Activated CD4-positive, alpha-beta T cell treated with anti-CD3 and anti-CD28 coated beads, Interleukin-2, amount 50 U/mL, for 24 hours (primary cell): ENCODE results near the gene ANAPC10.
"Not testable (repeated sequence)": the region's sequence is repeated elsewhere in the genome, so short reads cannot be mapped to it uniquely, and the experiment has no call there.

Experiments
- DNase-seq, 2 donors: peaks; one replicate each; pipeline ENCODE4 v3.0.0-alpha.2; 2020; ENCODE audit warnings: low read depth in 1 of 2, low spot score in 1 of 2

The ANAPC10 gene

DNA sequence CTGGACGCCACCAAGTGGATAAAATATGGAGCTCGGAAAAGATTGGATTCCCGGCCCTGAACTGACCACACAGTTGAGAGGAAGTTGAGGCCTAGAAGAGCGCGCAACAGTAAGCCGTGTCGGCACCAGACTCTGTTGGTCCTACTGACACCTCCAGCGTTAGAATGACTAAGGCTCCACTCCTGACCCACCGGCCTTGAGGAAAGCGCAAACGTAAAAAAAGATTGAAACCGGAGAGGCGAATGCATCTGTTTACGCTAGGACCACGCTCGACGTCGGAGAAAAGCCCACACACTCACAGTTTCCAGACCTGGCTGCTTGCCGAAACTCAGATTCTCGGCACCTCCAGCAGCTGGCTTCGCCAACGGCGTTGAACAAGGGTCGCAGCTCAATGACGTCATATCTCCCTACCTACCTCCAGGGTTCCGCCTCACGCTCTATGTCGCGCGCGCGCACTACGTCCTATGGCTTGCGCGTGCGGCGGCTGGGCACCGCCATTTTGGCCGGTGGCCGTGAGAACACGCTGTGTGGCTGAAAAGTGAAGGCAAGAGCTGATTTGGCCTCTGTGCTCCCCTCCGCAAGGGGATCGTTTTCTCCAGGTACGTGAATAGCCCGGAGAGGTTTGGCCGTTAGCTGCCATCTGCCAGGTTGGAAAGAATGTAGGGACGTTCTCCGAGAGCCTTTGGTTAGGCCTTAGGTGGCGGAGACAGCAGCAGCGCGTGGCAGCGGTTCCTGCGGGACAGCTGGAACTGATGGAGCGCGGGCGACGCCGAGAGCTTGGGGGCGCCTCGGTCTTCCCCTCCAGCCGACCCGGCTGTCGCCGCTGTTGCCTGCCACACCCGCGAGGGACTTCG is at the start of gene ANAPC10, which contains the start of gene ABCE1:
Gene ANAPC10, minus strand, starts transcription at position 376 of the 854 bp plus-strand sequence. CDS start 2,097 bp downstream, outside the sequence.
Gene ABCE1, plus strand, starts transcription at position 491 of the 854 bp plus-strand sequence. CDS start 6,102 bp downstream, outside the sequence.
- DNase-seq: peak; percentile 91 to 98

- DNase-seq: not testable (repeated sequence)
Observed at GRCh38 chr4:145136219-145136618, 38.2 kb upstream of the ANAPC10 start.

- DNase-seq: no peak
Observed at GRCh38 chr4:145132511-145133098, 34.6 kb upstream of the ANAPC10 start.

DNA sequence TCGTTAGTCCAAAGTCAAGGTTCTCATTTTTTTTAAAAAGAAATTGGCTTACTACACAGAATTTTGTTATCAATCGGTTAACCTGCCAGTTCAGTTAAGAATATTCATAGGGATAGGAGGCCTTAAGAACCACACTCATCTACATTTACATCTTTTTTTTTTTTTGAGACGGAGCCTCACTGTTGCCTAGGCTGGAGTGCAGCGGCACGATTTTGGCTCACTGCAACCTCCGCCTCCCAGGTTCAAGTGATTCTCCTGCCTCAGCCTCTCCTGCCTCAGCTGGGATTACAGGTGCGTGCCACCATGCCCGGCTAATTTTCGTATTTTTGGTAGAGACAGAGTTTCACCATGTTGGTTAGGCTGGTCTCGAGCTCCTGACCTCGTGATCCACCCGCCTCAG is 33.9 kb upstream of the ANAPC10 start:
- DNase-seq: no peak

- no peak for DNase-seq
Observed at GRCh38 chr4:145130788-145131399, 32.9 kb upstream of the ANAPC10 start.

GRCh38 chr4:145130130-145130529 is 32.1 kb upstream of the ANAPC10 start:
- DNase-seq: no peak

GRCh38 chr4:145125396-145125795 is 27.4 kb upstream of the ANAPC10 start:
- no peak for DNase-seq

- no peak for DNase-seq
Observed at GRCh38 chr4:145108128-145108527, 10.1 kb upstream of the ANAPC10 start.

DNA sequence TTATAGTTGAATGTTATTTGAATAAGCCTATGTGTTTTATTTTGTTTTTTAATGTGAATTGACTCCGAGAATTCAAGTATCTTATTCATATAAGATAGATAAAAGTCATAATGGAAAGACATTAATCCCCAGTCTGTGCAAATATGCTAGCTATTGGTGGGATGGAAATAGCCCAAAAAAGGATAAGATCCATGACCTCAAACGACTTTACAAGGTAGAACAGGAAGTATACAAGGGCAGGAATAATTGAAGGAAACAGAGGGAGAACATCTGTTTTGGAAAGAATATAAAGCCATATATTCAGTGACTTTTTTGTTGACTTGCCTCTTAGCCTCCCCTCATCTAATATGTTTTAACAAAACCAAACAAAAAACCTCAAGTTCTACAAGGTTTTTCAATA is 9.1 kb upstream of the ANAPC10 start:
- no peak for DNase-seq

- no peak for DNase-seq
Observed at GRCh38 chr4:145103496-145103895, 5.5 kb upstream of the ANAPC10 start.

DNA sequence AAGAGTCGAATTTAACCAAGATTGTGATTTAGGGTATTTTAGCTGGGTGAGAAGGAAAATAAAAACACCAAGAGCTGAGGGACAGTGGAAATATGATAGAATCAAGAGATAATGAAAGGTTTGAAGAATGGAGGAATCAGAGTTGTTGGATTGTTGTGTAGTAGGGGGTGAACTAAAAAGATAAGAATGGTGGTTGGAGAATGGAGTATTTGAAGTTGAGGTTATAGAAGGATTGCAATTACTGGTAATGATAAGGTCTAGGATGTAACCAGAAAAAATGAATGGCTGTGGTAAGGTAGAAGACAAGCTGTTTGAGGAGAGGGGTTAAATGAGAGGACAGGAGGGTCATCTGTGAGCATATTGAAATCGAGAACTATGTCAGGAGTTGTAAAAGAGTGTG is 4.6 kb upstream of the ANAPC10 start:
- DNase-seq: no peak

DNA sequence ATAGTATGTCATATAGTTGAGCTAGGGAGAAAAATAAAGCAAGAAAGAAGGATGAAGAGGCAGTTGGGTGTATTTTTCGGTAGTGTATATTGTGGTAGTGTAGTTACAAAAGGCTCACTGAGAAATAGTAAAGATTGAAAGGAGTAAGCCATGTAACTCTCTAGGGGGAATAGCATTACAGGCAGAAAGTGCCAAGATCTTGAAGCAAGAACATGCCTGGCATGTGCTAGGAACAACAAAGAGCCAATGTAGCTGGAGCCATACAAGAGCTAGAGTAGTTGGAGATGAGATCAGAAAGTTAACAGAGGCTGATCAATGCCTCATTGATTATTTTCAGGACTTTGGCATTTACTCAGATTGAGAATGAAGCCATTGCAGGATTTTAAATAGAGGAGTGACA is 3.1 kb upstream of the ANAPC10 start:
- DNase-seq: no peak

- DNase-seq: no peak
Observed at GRCh38 chr4:145099653-145100052, 1.7 kb upstream of the ANAPC10 start.

GRCh38 chr4:145098675-145099037 is 660 bp upstream of the ANAPC10 start:
- DNase-seq: peak in 1 of 2 donors; percentile 49

GRCh38 chr4:145097331-145097820 is 620 bp downstream of the ANAPC10 start:
- no peak for DNase-seq

DNA sequence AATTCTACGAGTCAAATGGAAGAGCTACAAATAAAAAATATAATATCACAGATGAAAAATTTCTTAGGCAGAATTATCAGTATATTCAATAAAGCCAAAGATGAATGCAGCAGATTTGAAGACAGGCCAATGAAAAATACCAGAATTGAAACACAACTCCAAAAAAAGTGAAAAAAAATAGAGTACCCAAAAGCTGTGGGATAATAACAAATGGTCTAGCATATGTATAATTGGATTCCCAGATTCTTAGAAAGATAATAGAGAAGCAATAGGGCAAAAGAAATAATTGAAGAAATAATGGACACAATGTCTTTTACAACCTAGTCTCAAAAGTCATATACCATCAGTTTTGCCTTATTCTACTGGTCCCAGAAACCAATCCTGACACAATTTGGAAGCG is 4.4 kb downstream of the ANAPC10 start:
- no peak for DNase-seq

GRCh38 chr4:145090380-145090779 is 7.6 kb downstream of the ANAPC10 start:
- DNase-seq: no peak

GRCh38 chr4:145083891-145084605 is 13.9 kb downstream of the ANAPC10 start:
- DNase-seq: no peak

DNA sequence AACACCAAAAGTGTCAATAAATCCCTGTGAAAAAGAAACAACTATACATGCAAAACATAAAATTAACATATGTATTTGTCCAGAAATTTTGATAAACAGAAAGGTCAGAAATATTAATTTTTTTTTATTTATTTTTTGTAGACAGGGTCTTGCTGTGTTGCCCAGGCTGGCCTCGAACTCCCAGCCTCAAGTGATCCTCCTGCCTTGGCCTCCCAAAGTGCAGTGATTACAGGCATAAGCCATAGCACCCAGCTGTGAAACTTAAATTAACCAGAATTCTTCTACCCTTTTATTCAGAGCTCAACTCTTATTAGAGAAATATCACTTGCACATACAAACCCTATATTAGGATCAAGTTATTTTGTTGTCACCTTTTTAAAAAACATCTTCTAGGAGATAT is 16.2 kb downstream of the ANAPC10 start:
- no peak for DNase-seq

GRCh38 chr4:145076469-145076855 is 21.5 kb downstream of the ANAPC10 start:
- no peak for DNase-seq

- no peak for DNase-seq
Observed at GRCh38 chr4:145075742-145076468, 22.1 kb downstream of the ANAPC10 start.
